GM23338 (cell line): ENCODE measurements around the gene PLA2G4F. TPM values are rescaled to one million over a fixed set of nuclear protein-coding genes. Genes with fewer than 3 reads are reported as not detected.

Experiments used
- ATAC-seq: fragments of 200-7000 bp; cut with Tn5 transposase; 3 replicates; pipeline ENCODE4 v1.9.1; 2020
- DNase-seq: peaks from one replicate; pipeline ENCODE4 v3.0.0-alpha.2; 2015; ENCODE audit warnings: low spot score
- H2AFZ ChIP-seq: fragments of 200-600 bp; sonication (generic); 2 replicates; pipeline ENCODE4 v1.8.0; 2016; ENCODE audit warnings: antibody characterized with exemption, mild to moderate bottlenecking, moderate library complexity
- H3F3A ChIP-seq: fragments of 200-600 bp; sonication (generic); replicated peaks from 2 replicates; pipeline ENCODE4 v1.8.0; 2017; ENCODE audit warnings: antibody characterized with exemption, mixed run types, low read depth
- H3K27ac ChIP-seq: fragments of 200-600 bp; sonication (generic); 2 replicates; pipeline ENCODE4 v1.6.1; 2016; ENCODE audit warnings: low read depth
- H3K27me3 ChIP-seq: fragments of 200-600 bp; sonication (generic); 2 replicates; pipeline ENCODE4 v1.8.0; 2016; ENCODE audit warnings: mild to moderate bottlenecking, mixed run types, moderate library complexity; ENCODE audit not compliant: insufficient read depth
- H3K36me3 ChIP-seq: fragments of 200-600 bp; sonication (generic); 2 replicates; pipeline ENCODE4 v1.8.0; 2016; ENCODE audit warnings: mild to moderate bottlenecking; ENCODE audit not compliant: insufficient read depth
- H3K4me1 ChIP-seq: fragments of 200-600 bp; sonication (generic); 2 replicates; pipeline ENCODE4 v1.8.0; 2016; ENCODE audit warnings: mild to moderate bottlenecking, moderate library complexity; ENCODE audit not compliant: insufficient read depth
- H3K4me2 ChIP-seq: fragments of 200-600 bp; sonication (generic); 2 replicates; pipeline ENCODE4 v1.7.1; 2017; ENCODE audit warnings: mixed run types
- H3K4me3 ChIP-seq: fragments of 200-600 bp; sonication (generic); 2 replicates; pipeline ENCODE4 v1.6.1; 2016; ENCODE audit warnings: mixed run types
- H3K79me2 ChIP-seq: fragments of 200-600 bp; sonication (generic); replicated peaks from 2 replicates; pipeline ENCODE4 v1.8.0; 2017; ENCODE audit warnings: mild to moderate bottlenecking; ENCODE audit not compliant: insufficient read depth
- H3K9me2 ChIP-seq: fragments of 200-600 bp; sonication (generic); 2 replicates; pipeline ENCODE4 v1.8.0; 2017; ENCODE audit not compliant: insufficient read depth
- H4K20me1 ChIP-seq: fragments of 200-600 bp; sonication (generic); replicated peaks from 2 replicates; pipeline ENCODE4 v1.8.0; 2017; ENCODE audit warnings: mild to moderate bottlenecking; ENCODE audit not compliant: insufficient read depth
- H3K27ac Mint-ChIP-seq: 2 replicates; pipeline ENCODE4 v1.8.0; 2020; ENCODE audit warnings: inconsistent platforms, mild to moderate bottlenecking, moderate library complexity, mixed read lengths
- H3K27me3 Mint-ChIP-seq: 3 replicates; pipeline ENCODE4 v1.8.0; 2022; ENCODE audit warnings: low read depth, mild to moderate bottlenecking, moderate library complexity, mixed read lengths, inconsistent platforms; ENCODE audit not compliant: insufficient read depth, poor library complexity
- H3K36me3 Mint-ChIP-seq: 3 replicates; pipeline ENCODE4 v1.8.0; 2021; ENCODE audit warnings: low read depth, mild to moderate bottlenecking, inconsistent platforms, moderate library complexity, mixed read lengths
- H3K4me1 Mint-ChIP-seq: 3 replicates; pipeline ENCODE4 v1.8.0; 2020; ENCODE audit warnings: mild to moderate bottlenecking, inconsistent platforms, mixed read lengths
- H3K4me3 Mint-ChIP-seq: 3 replicates; pipeline ENCODE4 v1.8.0; 2021; ENCODE audit warnings: moderate library complexity, mild to moderate bottlenecking, inconsistent platforms, mixed read lengths
- H3K9me3 Mint-ChIP-seq: 3 replicates; pipeline ENCODE4 v1.8.0; 2020; ENCODE audit warnings: moderate library complexity, mild to moderate bottlenecking, inconsistent platforms, mixed read lengths
- CREB1 ChIP-seq: fragments of 250-450 bp; sonication (Bioruptor Pico); IDR thresholded peaks from 2 replicates; pipeline ENCODE4 v1.5.0; 2020; ENCODE audit warnings: low read depth, mild to moderate bottlenecking, moderate library complexity
- EZH2phosphoT487 ChIP-seq: fragments of 200-600 bp; sonication (generic); IDR thresholded peaks from one replicate; pipeline ENCODE4 v1.8.1; 2018; ENCODE audit warnings: antibody characterized with exemption; ENCODE audit not compliant: unreplicated experiment
- JUNB ChIP-seq: IDR thresholded peaks from one replicate; pipeline ENCODE4 v1.6.1; 2016; ENCODE audit warnings: antibody characterized with exemption; ENCODE audit not compliant: unreplicated experiment
- NANOG ChIP-seq: IDR thresholded peaks from 2 replicates; pipeline ENCODE4 v1.6.1; 2016; ENCODE audit warnings: antibody characterized with exemption, borderline replicate concordance
- POLR2AphosphoS5 ChIP-seq: IDR thresholded peaks from 2 replicates; pipeline ENCODE4 v1.6.1; 2016; ENCODE audit warnings: antibody characterized with exemption, low read depth
- STAT1 ChIP-seq: IDR thresholded peaks from one replicate; pipeline ENCODE4 v1.6.1; 2016; ENCODE audit warnings: antibody characterized with exemption; ENCODE audit not compliant: unreplicated experiment
- ZNF114 ChIP-seq: fragments of 250-450 bp; sonication (Bioruptor Pico); IDR thresholded peaks from 2 replicates; pipeline ENCODE4 v1.5.0; 2020; ENCODE audit warnings: mild to moderate bottlenecking, moderate library complexity
- polyA plus RNA-seq: library from polyadenylated mRNA; unstranded; fragments of >200 nt; fragmentation: Nextera tagmentation; extraction: Ambion mirVana; gene quantifications from 2 replicates; pipeline ENCODE4 v1.2.1, GENCODE V29; 2016
- total RNA-seq: library from RNA; depleted of rRNA; stranded (reverse); fragments of >200 nt; shearing (Covaris generic); gene quantifications from 2 replicates; pipeline ENCODE4 v1.2.3, GENCODE V29; 2014
- TF ChIP-seq, protein P1 (sequence below): IDR thresholded peaks from one replicate; pipeline ENCODE4 v1.6.1; 2018; ENCODE audit warnings: antibody characterized with exemption; ENCODE audit not compliant: unreplicated experiment
- TF ChIP-seq, protein P2 (sequence below): IDR thresholded peaks from 2 replicates; pipeline ENCODE4 v1.6.1; 2016; ENCODE audit warnings: antibody characterized with exemption
- TF ChIP-seq, protein P3 (sequence below): fragments of 250-450 bp; sonication (Bioruptor Pico); IDR thresholded peaks from 2 replicates; pipeline ENCODE4 v1.5.0; 2020; ENCODE audit warnings: mild to moderate bottlenecking, moderate library complexity

PLA2G4F gene
- total and polyA plus RNA-seq, 2 experiments from 2014 or later: not detected

DNA sequence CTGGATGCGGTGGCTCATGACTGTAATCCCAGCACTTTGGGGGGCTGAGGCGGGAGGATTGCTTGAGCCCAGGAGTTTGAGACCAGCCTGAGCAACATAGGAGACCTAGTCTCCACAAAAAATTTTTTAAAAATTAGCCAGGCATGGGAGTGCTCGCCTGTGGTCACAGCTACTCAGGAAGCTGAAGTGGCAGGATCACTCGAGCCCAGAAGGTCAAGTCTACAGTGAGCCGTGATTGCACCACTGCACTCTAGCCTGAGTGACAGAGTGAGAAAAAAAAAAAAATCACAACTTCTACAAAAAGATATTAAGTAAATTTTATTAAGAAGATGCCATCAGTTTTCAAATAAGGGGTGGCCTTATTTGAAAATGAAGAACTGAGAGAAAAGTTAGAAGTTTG lies 50.1 kb downstream of the PLA2G4F start:
- Histone ChIP-seq H3K9me2 (no peaks in the 10 kb centered on the region), H4K20me1 (no peaks in the 10 kb centered on the region), H3K27ac (no peak overlapping the region), H3K4me3 (no peak overlapping the region), H2AFZ (no peak overlapping the region), H3K4me2 (no peak overlapping the region), H3K36me3 (no peaks in the 10 kb centered on the region), H3K79me2 (no peaks in the 10 kb centered on the region), H3K27me3 (no peaks in the 10 kb centered on the region), H3K4me1 (no peaks in the 10 kb centered on the region), H3F3A (no peaks in the 10 kb centered on the region)
- H3K27me3 Mint-ChIP-seq: peaks cover 4% of the 10 kb centered on the region
- no peaks in the 10 kb centered on the region for H3K9me3 Mint-ChIP-seq
- TF ChIP-seq CREB1 (no peak), ZNF114 (CRISPR knock-in tag) (no peak)
- TF ChIP-seq, protein P1, sequence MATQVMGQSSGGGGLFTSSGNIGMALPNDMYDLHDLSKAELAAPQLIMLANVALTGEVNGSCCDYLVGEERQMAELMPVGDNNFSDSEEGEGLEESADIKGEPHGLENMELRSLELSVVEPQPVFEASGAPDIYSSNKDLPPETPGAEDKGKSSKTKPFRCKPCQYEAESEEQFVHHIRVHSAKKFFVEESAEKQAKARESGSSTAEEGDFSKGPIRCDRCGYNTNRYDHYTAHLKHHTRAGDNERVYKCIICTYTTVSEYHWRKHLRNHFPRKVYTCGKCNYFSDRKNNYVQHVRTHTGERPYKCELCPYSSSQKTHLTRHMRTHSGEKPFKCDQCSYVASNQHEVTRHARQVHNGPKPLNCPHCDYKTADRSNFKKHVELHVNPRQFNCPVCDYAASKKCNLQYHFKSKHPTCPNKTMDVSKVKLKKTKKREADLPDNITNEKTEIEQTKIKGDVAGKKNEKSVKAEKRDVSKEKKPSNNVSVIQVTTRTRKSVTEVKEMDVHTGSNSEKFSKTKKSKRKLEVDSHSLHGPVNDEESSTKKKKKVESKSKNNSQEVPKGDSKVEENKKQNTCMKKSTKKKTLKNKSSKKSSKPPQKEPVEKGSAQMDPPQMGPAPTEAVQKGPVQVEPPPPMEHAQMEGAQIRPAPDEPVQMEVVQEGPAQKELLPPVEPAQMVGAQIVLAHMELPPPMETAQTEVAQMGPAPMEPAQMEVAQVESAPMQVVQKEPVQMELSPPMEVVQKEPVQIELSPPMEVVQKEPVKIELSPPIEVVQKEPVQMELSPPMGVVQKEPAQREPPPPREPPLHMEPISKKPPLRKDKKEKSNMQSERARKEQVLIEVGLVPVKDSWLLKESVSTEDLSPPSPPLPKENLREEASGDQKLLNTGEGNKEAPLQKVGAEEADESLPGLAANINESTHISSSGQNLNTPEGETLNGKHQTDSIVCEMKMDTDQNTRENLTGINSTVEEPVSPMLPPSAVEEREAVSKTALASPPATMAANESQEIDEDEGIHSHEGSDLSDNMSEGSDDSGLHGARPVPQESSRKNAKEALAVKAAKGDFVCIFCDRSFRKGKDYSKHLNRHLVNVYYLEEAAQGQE: no peak
- peaks cover 4% of the 10 kb centered on the region for H3K4me1 Mint-ChIP-seq
- no peak overlapping the region for H3K27ac Mint-ChIP-seq
- DNase-seq (no peak), ATAC-seq (no peak)
- H3K36me3 Mint-ChIP-seq: no peaks in the 10 kb centered on the region
- no peak overlapping the region for H3K4me3 Mint-ChIP-seq

DNA sequence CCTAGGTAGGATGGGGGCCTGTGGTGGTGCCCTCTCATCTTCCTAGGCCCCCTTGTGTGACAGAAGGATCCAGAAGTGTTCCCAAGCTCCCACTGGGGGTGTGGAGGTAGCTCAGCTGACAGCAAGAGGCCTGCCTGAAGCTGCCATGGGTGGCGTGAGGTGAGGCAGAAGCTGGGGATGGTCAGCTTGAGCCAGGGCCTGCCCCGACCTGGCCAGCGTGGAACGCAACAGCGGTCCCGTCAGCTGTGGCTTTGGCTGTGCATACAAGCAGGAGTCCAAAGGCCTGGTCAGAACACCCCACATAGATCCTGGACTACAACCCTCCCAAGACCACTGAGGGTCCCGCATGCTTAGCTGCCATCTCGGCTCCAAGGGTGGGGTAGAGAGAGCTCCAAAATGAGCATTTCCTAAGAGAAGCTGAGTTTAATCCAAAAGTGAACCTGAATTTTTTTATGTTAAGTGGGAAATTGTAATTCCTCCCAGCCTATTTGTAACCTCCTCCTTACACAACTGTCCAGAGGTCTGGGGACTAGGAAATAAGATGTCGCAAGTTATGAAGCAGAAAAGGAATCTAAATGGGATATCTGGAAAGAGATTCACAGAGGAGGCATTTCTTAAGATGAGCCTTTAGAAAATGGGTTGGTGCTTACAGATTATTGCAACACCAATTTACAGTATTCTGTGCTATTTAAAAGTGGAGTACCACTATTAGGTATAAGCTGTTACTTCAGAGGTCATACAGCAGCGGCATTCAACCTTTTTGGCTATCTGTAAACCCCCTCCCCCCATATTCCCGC lies 52.1 kb downstream of the PLA2G4F start:
- Histone ChIP-seq H3K4me2 (no peak overlapping the region), H3K4me3 (no peak overlapping the region), H4K20me1 (no peaks in the 10 kb centered on the region), H3K27ac (no peak overlapping the region), H2AFZ (no peak overlapping the region), H3K36me3 (no peaks in the 10 kb centered on the region), H3K27me3 (no peaks in the 10 kb centered on the region), H3K79me2 (no peaks in the 10 kb centered on the region), H3K9me2 (no peaks in the 10 kb centered on the region), H3F3A (no peaks in the 10 kb centered on the region), H3K4me1 (no peaks in the 10 kb centered on the region)
- Mint-ChIP-seq H3K9me3 (no peaks in the 10 kb centered on the region), H3K4me1 (no peaks in the 10 kb centered on the region; the same call in 2 of the 3 replicates), H3K4me3 (no peak overlapping the region), H3K36me3 (no peaks in the 10 kb centered on the region), H3K27me3 (no peaks in the 10 kb centered on the region), H3K27ac (no peak overlapping the region)
- DNase-seq (no peak), ATAC-seq (no peak)
- TF ChIP-seq NANOG (no peak), STAT1 (no peak), POLR2AphosphoS5 (no peak), JUNB (no peak), EZH2phosphoT487 (no peak)
- TF ChIP-seq, protein P2, sequence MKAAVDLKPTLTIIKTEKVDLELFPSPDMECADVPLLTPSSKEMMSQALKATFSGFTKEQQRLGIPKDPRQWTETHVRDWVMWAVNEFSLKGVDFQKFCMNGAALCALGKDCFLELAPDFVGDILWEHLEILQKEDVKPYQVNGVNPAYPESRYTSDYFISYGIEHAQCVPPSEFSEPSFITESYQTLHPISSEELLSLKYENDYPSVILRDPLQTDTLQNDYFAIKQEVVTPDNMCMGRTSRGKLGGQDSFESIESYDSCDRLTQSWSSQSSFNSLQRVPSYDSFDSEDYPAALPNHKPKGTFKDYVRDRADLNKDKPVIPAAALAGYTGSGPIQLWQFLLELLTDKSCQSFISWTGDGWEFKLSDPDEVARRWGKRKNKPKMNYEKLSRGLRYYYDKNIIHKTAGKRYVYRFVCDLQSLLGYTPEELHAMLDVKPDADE: no peak
- TF ChIP-seq, protein P3, sequence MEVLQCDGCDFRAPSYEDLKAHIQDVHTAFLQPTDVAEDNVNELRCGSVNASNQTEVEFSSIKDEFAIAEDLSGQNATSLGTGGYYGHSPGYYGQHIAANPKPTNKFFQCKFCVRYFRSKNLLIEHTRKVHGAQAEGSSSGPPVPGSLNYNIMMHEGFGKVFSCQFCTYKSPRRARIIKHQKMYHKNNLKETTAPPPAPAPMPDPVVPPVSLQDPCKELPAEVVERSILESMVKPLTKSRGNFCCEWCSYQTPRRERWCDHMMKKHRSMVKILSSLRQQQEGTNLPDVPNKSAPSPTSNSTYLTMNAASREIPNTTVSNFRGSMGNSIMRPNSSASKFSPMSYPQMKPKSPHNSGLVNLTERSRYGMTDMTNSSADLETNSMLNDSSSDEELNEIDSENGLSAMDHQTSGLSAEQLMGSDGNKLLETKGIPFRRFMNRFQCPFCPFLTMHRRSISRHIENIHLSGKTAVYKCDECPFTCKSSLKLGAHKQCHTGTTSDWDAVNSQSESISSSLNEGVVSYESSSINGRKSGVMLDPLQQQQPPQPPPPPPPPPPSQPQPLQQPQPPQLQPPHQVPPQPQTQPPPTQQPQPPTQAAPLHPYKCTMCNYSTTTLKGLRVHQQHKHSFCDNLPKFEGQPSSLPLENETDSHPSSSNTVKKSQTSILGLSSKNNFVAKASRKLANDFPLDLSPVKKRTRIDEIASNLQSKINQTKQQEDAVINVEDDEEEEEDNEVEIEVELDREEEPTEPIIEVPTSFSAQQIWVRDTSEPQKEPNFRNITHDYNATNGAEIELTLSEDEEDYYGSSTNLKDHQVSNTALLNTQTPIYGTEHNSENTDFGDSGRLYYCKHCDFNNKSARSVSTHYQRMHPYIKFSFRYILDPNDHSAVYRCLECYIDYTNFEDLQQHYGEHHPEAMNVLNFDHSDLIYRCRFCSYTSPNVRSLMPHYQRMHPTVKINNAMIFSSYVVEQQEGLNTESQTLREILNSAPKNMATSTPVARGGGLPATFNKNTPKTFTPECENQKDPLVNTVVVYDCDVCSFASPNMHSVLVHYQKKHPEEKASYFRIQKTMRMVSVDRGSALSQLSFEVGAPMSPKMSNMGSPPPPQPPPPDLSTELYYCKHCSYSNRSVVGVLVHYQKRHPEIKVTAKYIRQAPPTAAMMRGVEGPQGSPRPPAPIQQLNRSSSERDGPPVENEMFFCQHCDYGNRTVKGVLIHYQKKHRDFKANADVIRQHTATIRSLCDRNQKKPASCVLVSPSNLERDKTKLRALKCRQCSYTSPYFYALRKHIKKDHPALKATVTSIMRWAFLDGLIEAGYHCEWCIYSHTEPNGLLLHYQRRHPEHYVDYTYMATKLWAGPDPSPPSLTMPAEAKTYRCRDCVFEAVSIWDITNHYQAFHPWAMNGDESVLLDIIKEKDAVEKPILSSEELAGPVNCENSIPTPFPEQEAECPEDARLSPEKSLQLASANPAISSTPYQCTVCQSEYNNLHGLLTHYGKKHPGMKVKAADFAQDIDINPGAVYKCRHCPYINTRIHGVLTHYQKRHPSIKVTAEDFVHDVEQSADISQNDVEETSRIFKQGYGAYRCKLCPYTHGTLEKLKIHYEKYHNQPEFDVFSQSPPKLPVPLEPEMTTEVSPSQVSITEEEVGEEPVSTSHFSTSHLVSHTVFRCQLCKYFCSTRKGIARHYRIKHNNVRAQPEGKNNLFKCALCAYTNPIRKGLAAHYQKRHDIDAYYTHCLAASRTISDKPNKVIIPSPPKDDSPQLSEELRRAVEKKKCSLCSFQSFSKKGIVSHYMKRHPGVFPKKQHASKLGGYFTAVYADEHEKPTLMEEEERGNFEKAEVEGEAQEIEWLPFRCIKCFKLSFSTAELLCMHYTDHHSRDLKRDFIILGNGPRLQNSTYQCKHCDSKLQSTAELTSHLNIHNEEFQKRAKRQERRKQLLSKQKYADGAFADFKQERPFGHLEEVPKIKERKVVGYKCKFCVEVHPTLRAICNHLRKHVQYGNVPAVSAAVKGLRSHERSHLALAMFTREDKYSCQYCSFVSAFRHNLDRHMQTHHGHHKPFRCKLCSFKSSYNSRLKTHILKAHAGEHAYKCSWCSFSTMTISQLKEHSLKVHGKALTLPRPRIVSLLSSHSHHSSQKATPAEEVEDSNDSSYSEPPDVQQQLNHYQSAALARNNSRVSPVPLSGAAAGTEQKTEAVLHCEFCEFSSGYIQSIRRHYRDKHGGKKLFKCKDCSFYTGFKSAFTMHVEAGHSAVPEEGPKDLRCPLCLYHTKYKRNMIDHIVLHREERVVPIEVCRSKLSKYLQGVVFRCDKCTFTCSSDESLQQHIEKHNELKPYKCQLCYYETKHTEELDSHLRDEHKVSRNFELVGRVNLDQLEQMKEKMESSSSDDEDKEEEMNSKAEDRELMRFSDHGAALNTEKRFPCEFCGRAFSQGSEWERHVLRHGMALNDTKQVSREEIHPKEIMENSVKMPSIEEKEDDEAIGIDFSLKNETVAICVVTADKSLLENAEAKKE (CRISPR knock-in tag): no peak
